Measurements from ENCODE around the gene NCAPH2. TPM values are rescaled to one million over a fixed set of nuclear protein-coding genes. Genes with fewer than 3 reads are reported as not detected.
A peak's percentile ranks its signal among the peaks of the same experiment; 100 is the strongest.

Gene NCAPH2
- total RNA-seq, 3 donors from 2014 or later (not counting 1 experiment from before 2014, with no cell fraction given), result 94.5 to 106 (median 104) TPM

- WGBS (ENCODE audit: insufficient coverage), result under 1% methylated on average over 22 of the region's 25 CpGs
- Mint-ChIP-seq H3K27me3 (ENCODE audit: low read depth in 2 of 2) (no peaks in the 10 kb centered on the region), H3K9me3 (no peaks in the 10 kb centered on the region), H3K27ac (peak overlapping the region; percentile 80 to 91), H3K4me3 (peak overlapping the region; percentile 71), H3K4me1 (peaks cover 41 to 76% of the 10 kb centered on the region in 2 donors), H3K36me3 (no peaks in the 10 kb centered on the region)
- ATAC-seq, result peak; percentile 82 to 94 (median 87)
- H3K9me3 ChIP-seq (ENCODE audit: control insufficient read depth, insufficient read depth, low read length), result no peaks in the 10 kb centered on the region
- peak overlapping the region; percentile 38 for H3K4me3 ChIP-seq (ENCODE audit: low read length)
- peaks cover 66% of the 10 kb centered on the region for H3K4me1 ChIP-seq (ENCODE audit: control insufficient read depth, insufficient read depth, low read length)
- peaks cover 36% of the 10 kb centered on the region for H3K36me3 ChIP-seq (ENCODE audit: control insufficient read depth, insufficient read depth, low read length)
- no peaks in the 10 kb centered on the region for H3K27me3 ChIP-seq (ENCODE audit: control insufficient read depth, insufficient read depth, low read length)
- TF ChIP-seq, protein P1, sequence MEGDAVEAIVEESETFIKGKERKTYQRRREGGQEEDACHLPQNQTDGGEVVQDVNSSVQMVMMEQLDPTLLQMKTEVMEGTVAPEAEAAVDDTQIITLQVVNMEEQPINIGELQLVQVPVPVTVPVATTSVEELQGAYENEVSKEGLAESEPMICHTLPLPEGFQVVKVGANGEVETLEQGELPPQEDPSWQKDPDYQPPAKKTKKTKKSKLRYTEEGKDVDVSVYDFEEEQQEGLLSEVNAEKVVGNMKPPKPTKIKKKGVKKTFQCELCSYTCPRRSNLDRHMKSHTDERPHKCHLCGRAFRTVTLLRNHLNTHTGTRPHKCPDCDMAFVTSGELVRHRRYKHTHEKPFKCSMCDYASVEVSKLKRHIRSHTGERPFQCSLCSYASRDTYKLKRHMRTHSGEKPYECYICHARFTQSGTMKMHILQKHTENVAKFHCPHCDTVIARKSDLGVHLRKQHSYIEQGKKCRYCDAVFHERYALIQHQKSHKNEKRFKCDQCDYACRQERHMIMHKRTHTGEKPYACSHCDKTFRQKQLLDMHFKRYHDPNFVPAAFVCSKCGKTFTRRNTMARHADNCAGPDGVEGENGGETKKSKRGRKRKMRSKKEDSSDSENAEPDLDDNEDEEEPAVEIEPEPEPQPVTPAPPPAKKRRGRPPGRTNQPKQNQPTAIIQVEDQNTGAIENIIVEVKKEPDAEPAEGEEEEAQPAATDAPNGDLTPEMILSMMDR (IDR thresholded peaks at IDR 0.05), result no peak
- DNase-seq, result peak; percentile 92 to 98
- H3K27ac ChIP-seq (ENCODE audit: low read length), result peak overlapping the region; percentile 91
- intact Hi-C loops (cut with micrococcal nuclease), result loop anchor here (5.0 kb wide), 1 partner anchor 38 kb away; the partner anchor contains the start of genes LMF2 and NCAPH2
These were observed 38.4 kb upstream of the NCAPH2 start for GRCh38 chr22:50469377-50470305.

- Histone ChIP-seq H3K36me3 (ENCODE audit: control insufficient read depth, insufficient read depth, low read length) (peaks cover 28% of the 10 kb centered on the region), H3K27me3 (ENCODE audit: control insufficient read depth, insufficient read depth, low read length) (no peaks in the 10 kb centered on the region), H3K4me1 (ENCODE audit: control insufficient read depth, insufficient read depth, low read length) (peaks cover 70% of the 10 kb centered on the region), H3K9me3 (ENCODE audit: control insufficient read depth, insufficient read depth, low read length) (no peaks in the 10 kb centered on the region), H3K27ac (ENCODE audit: low read length) (peak overlapping the region; percentile 91), H3K4me3 (ENCODE audit: low read length) (no peak overlapping the region)
- peaks cover 41 to 76% of the 10 kb centered on the region in 2 donors for H3K4me1 Mint-ChIP-seq
- DNase-seq (peak in 1 of 2 donors; percentile 36), ATAC-seq (no peak)
- H3K36me3 Mint-ChIP-seq, result no peaks in the 10 kb centered on the region
- H3K4me3 Mint-ChIP-seq, result peak overlapping the region; percentile 71
- no peaks in the 10 kb centered on the region for H3K9me3 Mint-ChIP-seq
- H3K27ac Mint-ChIP-seq, result peak overlapping the region; percentile 80 to 91
- no peaks in the 10 kb centered on the region for H3K27me3 Mint-ChIP-seq (ENCODE audit: low read depth in 2 of 2)
- intact Hi-C loops (cut with micrococcal nuclease), result loop anchor here (5.0 kb wide), 1 partner anchor 37 kb away; the partner anchor contains the start of genes LMF2 and NCAPH2
- TF ChIP-seq, protein P1 (IDR thresholded peaks at IDR 0.05), result no peak
- WGBS (ENCODE audit: insufficient coverage), result 41% methylated on average over 6 of the region's 6 CpGs
These were observed 37.5 kb upstream of the NCAPH2 start for GRCh38 chr22:50470491-50470890.

GRCh38 chr22:50471197-50471847 is 36.7 kb upstream of the NCAPH2 start:
- Histone ChIP-seq H3K4me3 (ENCODE audit: low read length) (no peak overlapping the region), H3K4me1 (ENCODE audit: control insufficient read depth, insufficient read depth, low read length) (peaks cover 72% of the 10 kb centered on the region), H3K9me3 (ENCODE audit: control insufficient read depth, insufficient read depth, low read length) (no peaks in the 10 kb centered on the region), H3K27ac (ENCODE audit: low read length) (peak overlapping the region; percentile 91), H3K36me3 (ENCODE audit: control insufficient read depth, insufficient read depth, low read length) (peaks cover 19% of the 10 kb centered on the region), H3K27me3 (ENCODE audit: control insufficient read depth, insufficient read depth, low read length) (no peaks in the 10 kb centered on the region)
- no peak for ATAC-seq
- DNase-seq, result no peak
- intact Hi-C loops (cut with micrococcal nuclease), result loop anchor here (5.0 kb wide), 1 partner anchor 36 kb away; the partner anchor contains the start of genes LMF2 and NCAPH2
- TF ChIP-seq, protein P1 (IDR thresholded peaks at IDR 0.05), result no peak
- no peaks in the 10 kb centered on the region for H3K36me3 Mint-ChIP-seq
- peaks cover 41 to 73% of the 10 kb centered on the region in 2 donors for H3K4me1 Mint-ChIP-seq
- peak overlapping the region; percentile 71 for H3K4me3 Mint-ChIP-seq
- no peaks in the 10 kb centered on the region for H3K27me3 Mint-ChIP-seq (ENCODE audit: low read depth in 2 of 2)
- H3K9me3 Mint-ChIP-seq, result no peaks in the 10 kb centered on the region
- H3K27ac Mint-ChIP-seq, result peak overlapping the region; percentile 80 to 91
- WGBS (ENCODE audit: insufficient coverage), result 74% methylated on average over 21 of the region's 21 CpGs
